Nephron (organoid): ENCODE results near the gene ABR.
"Not testable (repeated sequence)": the region's sequence is repeated elsewhere in the genome, so short reads cannot be mapped to it uniquely, and the experiment has no call there.

Experiments
- H3K27ac Mint-ChIP-seq, 3 experiments: 2 replicates each; pipeline ENCODE4 v1.8.0; 2020; ENCODE audit warnings: mixed read lengths in 3 of 3, mild to moderate bottlenecking in 2 of 3, moderate library complexity in 1 of 3
- H3K27me3 Mint-ChIP-seq: 2 replicates; pipeline ENCODE4 v1.8.0; 2021; ENCODE audit warnings: low read depth, mild to moderate bottlenecking, moderate library complexity, mixed read lengths
- H3K36me3 Mint-ChIP-seq: 2 replicates; pipeline ENCODE4 v1.8.0; 2020; ENCODE audit warnings: low read depth, mixed read lengths
- H3K4me1 Mint-ChIP-seq: 2 replicates; pipeline ENCODE4 v1.8.0; 2020; ENCODE audit warnings: mixed read lengths
- H3K4me3 Mint-ChIP-seq, 3 experiments: 2 replicates each; pipeline ENCODE4 v1.8.0; 2020; ENCODE audit warnings: mild to moderate bottlenecking in 3 of 3, mixed read lengths in 3 of 3, moderate library complexity in 2 of 3
- H3K9me3 Mint-ChIP-seq: 2 replicates; pipeline ENCODE4 v1.8.0; 2020; ENCODE audit warnings: mixed read lengths
- TF ChIP-seq, protein P1 (sequence below), 3 experiments: fragments of 200-600 bp; sonication (generic); IDR thresholded peaks; one replicate each; pipeline ENCODE4 v1.5.0; 2021; ENCODE audit warnings: antibody characterized with exemption in 3 of 3; ENCODE audit not compliant: unreplicated experiment in 3 of 3

The ABR gene

DNA sequence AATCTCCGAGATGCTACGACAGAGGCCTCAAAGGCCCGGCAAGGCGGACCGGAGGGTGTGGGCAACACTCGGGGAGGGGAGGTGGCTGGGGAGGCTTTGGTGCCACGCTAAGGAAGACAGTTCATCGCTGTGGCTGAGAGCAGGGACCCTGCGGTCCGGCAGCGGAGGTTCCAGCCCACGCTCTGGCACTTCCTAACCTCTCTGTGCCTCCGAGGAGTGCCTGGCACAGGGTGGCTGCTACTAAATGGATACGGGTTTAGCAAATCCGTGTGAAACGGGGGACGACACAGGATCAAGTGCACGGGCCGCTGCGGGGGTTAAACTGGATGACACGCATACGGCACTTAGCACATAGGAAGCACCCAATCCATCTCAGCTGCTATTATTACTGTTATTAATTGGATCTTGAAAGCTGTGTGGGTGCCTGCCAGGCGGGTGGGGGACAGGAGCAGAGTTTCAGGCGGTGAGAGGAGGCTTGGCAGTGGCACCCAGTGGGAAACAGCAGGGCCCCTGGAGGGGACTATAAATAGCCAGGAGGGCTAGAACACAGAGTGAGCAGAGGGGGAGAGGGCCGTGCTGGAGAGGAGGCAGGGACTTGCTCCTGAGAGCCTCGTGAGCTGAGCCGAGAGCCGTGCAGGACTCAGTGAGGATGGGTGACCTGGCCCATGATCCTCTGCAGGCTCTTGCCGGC lies 45.0 kb downstream of the ABR start:
- Mint-ChIP-seq H3K36me3 (peaks cover 3% of the 10 kb centered on the region), H3K9me3 (no peaks in the 10 kb centered on the region), H3K27ac (peak overlapping the region in 1 of 3 experiments; percentile 78), H3K4me1 (peaks cover 43% of the 10 kb centered on the region), H3K4me3 (peak overlapping the region in 1 of 3 experiments; percentile 33), H3K27me3 (no peaks in the 10 kb centered on the region)
- TF ChIP-seq, protein P1, sequence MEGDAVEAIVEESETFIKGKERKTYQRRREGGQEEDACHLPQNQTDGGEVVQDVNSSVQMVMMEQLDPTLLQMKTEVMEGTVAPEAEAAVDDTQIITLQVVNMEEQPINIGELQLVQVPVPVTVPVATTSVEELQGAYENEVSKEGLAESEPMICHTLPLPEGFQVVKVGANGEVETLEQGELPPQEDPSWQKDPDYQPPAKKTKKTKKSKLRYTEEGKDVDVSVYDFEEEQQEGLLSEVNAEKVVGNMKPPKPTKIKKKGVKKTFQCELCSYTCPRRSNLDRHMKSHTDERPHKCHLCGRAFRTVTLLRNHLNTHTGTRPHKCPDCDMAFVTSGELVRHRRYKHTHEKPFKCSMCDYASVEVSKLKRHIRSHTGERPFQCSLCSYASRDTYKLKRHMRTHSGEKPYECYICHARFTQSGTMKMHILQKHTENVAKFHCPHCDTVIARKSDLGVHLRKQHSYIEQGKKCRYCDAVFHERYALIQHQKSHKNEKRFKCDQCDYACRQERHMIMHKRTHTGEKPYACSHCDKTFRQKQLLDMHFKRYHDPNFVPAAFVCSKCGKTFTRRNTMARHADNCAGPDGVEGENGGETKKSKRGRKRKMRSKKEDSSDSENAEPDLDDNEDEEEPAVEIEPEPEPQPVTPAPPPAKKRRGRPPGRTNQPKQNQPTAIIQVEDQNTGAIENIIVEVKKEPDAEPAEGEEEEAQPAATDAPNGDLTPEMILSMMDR (IDR thresholded peaks at IDR 0.05; ENCODE audit: unreplicated experiment in 3 of 3) = no peak

DNA sequence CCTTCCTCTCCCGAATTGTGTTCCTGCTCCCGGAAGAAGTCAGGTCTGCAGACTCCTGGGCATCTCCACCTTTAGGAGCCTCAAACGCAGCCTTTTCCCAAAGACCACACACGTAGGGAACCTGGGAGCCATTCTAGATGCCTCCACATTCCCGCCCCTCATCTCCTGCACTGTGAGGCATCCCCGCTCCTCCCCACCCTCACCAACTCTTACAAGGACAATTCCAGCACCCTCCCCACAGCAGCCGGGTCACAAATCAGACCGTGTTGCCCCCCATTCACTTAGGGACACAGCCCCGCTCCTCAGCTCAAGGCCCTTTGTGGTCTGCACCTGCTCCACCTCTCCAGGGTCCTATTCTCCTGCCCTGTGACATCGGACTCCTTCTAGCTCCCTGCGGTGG lies 49.6 kb downstream of the ABR start:
- no peak overlapping the region for H3K27ac Mint-ChIP-seq
- TF ChIP-seq, protein P1 (IDR thresholded peaks at IDR 0.05; ENCODE audit: unreplicated experiment in 3 of 3) = no peak
- peaks cover 10% of the 10 kb centered on the region for H3K36me3 Mint-ChIP-seq
- peaks cover 16% of the 10 kb centered on the region for H3K4me1 Mint-ChIP-seq
- no peaks in the 10 kb centered on the region for H3K9me3 Mint-ChIP-seq
- peaks cover under 1% of the 10 kb centered on the region for H3K27me3 Mint-ChIP-seq
- no peak overlapping the region for H3K4me3 Mint-ChIP-seq

DNA sequence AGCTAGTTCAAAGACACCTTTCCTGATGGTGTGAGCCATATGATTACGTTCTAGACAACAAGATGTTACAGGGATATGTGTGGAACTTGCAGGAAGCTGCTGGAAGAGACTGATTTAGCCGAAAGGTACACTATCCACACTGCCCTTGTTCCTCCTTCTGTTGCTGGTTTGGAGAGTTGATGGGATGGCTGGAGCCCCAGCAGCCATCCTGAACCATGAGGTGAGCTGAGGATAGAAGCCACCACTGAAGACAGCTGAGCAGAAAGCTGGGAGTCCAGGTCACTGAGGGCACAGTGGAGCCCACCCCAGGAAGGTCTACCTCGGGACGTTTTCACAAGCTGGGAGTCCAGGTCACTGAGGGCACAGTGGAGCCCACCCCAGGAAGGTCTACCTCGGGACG lies 51.3 kb downstream of the ABR start:
- not testable (repeated sequence) for H3K4me3 Mint-ChIP-seq, H3K9me3 Mint-ChIP-seq, H3K27ac Mint-ChIP-seq
- Mint-ChIP-seq H3K4me1 (peaks cover 11% of the 10 kb centered on the region), H3K36me3 (peaks cover 10% of the 10 kb centered on the region), H3K27me3 (peaks cover 12% of the 10 kb centered on the region)

DNA sequence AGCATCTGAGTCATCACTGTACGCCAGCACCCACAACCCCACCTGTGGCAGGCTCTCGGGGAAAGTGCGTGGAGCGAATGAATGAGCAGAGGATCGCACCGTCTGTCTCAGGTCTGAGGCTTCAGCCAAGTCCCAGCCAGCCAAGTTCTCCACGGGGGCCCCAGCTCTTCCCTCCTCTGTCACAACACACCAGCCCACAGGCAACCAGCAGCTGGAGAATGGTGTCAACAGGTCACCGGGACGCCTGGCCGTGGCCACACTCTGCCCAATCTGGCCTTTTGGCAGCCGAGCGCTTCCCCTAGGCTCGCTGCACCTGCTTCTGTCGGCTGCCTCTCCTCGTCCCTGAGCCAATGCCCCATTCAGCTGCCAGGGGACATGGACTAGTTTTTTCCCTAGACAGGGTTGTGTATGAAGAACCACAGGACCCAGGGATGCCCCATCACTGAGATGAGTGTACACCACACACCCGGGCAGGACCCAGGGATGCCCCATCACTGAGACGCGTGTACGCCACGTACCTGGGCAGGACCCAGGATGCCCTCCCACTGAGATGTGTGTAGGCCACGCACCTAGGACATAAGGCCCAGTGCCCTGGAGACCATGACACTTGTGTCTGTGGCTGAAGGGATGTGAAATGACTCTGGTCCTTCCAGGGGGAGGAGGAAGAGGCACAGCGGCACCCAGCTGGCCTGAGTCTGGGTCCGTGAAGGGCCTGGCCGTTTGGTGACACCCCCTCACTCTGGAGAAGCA lies 52.8 kb downstream of the ABR start:
- H3K9me3 Mint-ChIP-seq = no peaks in the 10 kb centered on the region
- no peak overlapping the region for H3K4me3 Mint-ChIP-seq

DNA sequence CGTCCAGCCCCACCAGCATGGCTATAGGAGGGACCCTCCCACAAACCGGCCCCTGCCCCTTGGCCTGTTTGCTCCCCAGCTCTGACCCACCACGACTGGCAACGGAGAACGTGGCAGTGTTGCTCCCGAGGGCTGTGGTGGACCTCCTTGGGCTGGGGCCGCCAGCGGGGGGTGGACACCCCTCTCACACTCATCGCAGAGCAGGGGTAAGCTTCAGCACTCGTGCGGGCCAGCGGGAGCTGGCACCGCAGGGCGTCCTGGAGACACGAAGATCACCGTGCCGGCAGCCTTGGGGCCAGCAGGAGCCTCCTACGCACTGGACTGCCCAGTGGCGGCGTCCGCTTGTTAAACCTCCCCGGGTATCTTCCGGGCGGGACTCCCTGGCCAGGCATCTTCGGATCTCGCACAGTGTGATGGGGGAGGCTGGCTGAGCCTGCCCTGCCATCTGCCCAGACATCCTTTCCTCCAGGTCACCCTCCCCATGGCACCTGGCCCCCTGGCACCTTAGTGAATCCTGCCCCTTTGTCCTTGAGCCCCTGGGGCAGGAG lies 53.5 kb downstream of the ABR start:
- TF ChIP-seq, protein P1 (IDR thresholded peaks at IDR 0.05; ENCODE audit: unreplicated experiment in 3 of 3) = no peak
- Mint-ChIP-seq H3K27me3 (peaks cover 12% of the 10 kb centered on the region), H3K27ac (no peak overlapping the region), H3K36me3 (peaks cover 10% of the 10 kb centered on the region), H3K4me1 (peaks cover 20% of the 10 kb centered on the region), H3K9me3 (no peaks in the 10 kb centered on the region), H3K4me3 (no peak overlapping the region)

More for the DNA sequence above, 52.8 kb downstream of the ABR start:
- Mint-ChIP-seq H3K36me3 (peaks cover 10% of the 10 kb centered on the region), H3K27ac (no peak overlapping the region), H3K27me3 (peaks cover 12% of the 10 kb centered on the region), H3K4me1 (peaks cover 20% of the 10 kb centered on the region)
- TF ChIP-seq, protein P1 (IDR thresholded peaks at IDR 0.05; ENCODE audit: unreplicated experiment in 3 of 3) = no peak

DNA sequence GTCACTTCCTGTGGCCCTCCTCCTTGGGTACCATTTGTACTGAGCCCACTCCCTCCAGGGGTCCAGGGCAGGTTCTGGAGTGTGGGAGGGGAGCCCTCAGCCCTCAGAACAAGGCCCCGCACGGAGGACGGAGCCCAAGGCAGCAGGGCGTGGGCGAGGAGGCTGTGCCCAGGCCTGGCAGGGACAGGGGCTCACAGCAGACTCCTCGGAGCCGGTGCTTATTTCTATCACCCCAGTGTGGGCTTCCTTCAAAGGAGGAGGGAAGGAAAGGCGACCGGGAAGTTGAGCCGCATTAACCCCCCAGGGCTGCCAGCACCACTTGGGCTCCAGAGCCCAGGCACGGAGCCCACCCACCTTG lies 54.0 kb downstream of the ABR start:
- H3K36me3 Mint-ChIP-seq = peaks cover 10% of the 10 kb centered on the region
- no peak overlapping the region for H3K4me3 Mint-ChIP-seq
- peaks cover 12% of the 10 kb centered on the region for H3K27me3 Mint-ChIP-seq
- TF ChIP-seq, protein P1 (IDR thresholded peaks at IDR 0.05; ENCODE audit: unreplicated experiment in 3 of 3) = no peak
- no peak overlapping the region for H3K27ac Mint-ChIP-seq
- H3K4me1 Mint-ChIP-seq = peaks cover 20% of the 10 kb centered on the region
- H3K9me3 Mint-ChIP-seq = no peaks in the 10 kb centered on the region
